SK-N-SH (cell line): ENCODE results near the gene ATP6V1G2.

Source experiments
- CTCF ChIP-seq: fragments of 200-600 bp; sonication (generic); IDR thresholded peaks from 2 replicates; pipeline ENCODE4 v1.6.1; 2017; ENCODE audit warnings: antibody characterized with exemption, mild to moderate bottlenecking, moderate library complexity
- EZH2phosphoT487 ChIP-seq: fragments of 200-600 bp; sonication (generic); IDR thresholded peaks from 2 replicates; pipeline ENCODE4 v1.6.1; 2017; ENCODE audit warnings: low read depth, mixed run types, mild to moderate bottlenecking, antibody characterized with exemption, moderate library complexity, borderline replicate concordance
- FOXM1 ChIP-seq: IDR thresholded peaks from 2 replicates; pipeline ENCODE4 v1.4.0; 2012; ENCODE audit warnings: low read depth, mild to moderate bottlenecking
- JUND ChIP-seq: IDR thresholded peaks from 2 replicates; pipeline ENCODE4 v1.4.0; 2012
- MAX ChIP-seq: IDR thresholded peaks from 2 replicates; pipeline ENCODE4 v1.4.0; 2012; ENCODE audit warnings: low read depth
- NRF1 ChIP-seq: IDR thresholded peaks from 2 replicates; pipeline ENCODE4 v1.6.1; 2012; ENCODE audit warnings: low read depth, mild to moderate bottlenecking, low read length
- PBX3 ChIP-seq: IDR thresholded peaks from 2 replicates; pipeline ENCODE4; 2012
- REST ChIP-seq: IDR thresholded peaks from 2 replicates; pipeline ENCODE4 v1.6.1; 2012; ENCODE audit warnings: mild to moderate bottlenecking, low read depth, low read length, moderate library complexity
- TEAD4 ChIP-seq: IDR thresholded peaks from 2 replicates; pipeline ENCODE4 v1.4.0; 2012; ENCODE audit warnings: mild to moderate bottlenecking, borderline replicate concordance; ENCODE audit not compliant: insufficient read depth

GRCh38 chr6:31558631-31559500 lies 12.5 kb upstream of the ATP6V1G2 start:
- TF ChIP-seq JUND: no peak
- TF ChIP-seq CTCF: no peak
- no peak for TF ChIP-seq TEAD4
- no peak for TF ChIP-seq NRF1
- no peak for TF ChIP-seq MAX
- no peak for TF ChIP-seq REST
- no peak for TF ChIP-seq EZH2phosphoT487
- TF ChIP-seq PBX3: no peak
- TF ChIP-seq FOXM1: no peak
